H1 (cell line): ENCODE data around the gene CDH12. TPM values are rescaled to one million over a fixed set of nuclear protein-coding genes. Genes with fewer than 3 reads are reported as not detected.

Experiments used
- CEBPB ChIP-seq: IDR thresholded peaks from 2 replicates; pipeline ENCODE4 v1.6.1; 2012; ENCODE audit warnings: low read depth, low read length
- KDM4A ChIP-seq: IDR thresholded peaks from one replicate; pipeline ENCODE4 v1.7.1; 2012; ENCODE audit warnings: low read depth, mild to moderate bottlenecking, moderate library complexity, low read length, inconsistent platforms; ENCODE audit not compliant: severe bottlenecking
- RXRA ChIP-seq: IDR thresholded peaks from 2 replicates; pipeline ENCODE4 v1.6.1; 2011; ENCODE audit warnings: low read depth, mild to moderate bottlenecking, low read length, moderate library complexity; ENCODE audit not compliant: insufficient read depth
- SAP30 ChIP-seq: fragments of 300-600 bp; sonication (generic); IDR thresholded peaks from 2 replicates; pipeline ENCODE4 v1.7.1; 2012; ENCODE audit warnings: low read length, moderate library complexity, mild to moderate bottlenecking, inconsistent platforms; ENCODE audit not compliant: insufficient read depth, insufficient replicate concordance
- TEAD4 ChIP-seq: IDR thresholded peaks from 2 replicates; pipeline ENCODE4 v1.6.1; 2012; ENCODE audit warnings: low read depth, low read length, inconsistent platforms, mixed read lengths
- polyA plus RNA-seq, 7 experiments: library from polyadenylated mRNA; depleted of rRNA in 3 of 7; stranded (reverse) in 5 of 7; unstranded in 2 of 7; fragments of >200 nt in 5 of 7; fragments of 200-250 nt in 2 of 7; gene quantifications; 1 replicate in 5 of 7; 2 replicates in 1 of 7; 4 replicates in 1 of 7; pipeline versions ENCODE4 v1.2.1 to v1.2.3, GENCODE V29; 2011 to 2013; ENCODE audit warnings: missing spikeins in 2 of 7, mixed read lengths in 2 of 7
- total RNA-seq: library from RNA; stranded (reverse); fragmentation: NEBNext Ultra II Directional; extraction: Animal tissue kit (Norgen Biotek cat#: 25700); gene quantifications from 2 replicates; pipeline ENCODE4 v1.2.1, GENCODE V29; 2021

CDH12 gene
- total and polyA plus RNA-seq, 2 of the 8 experiments (the other 6 are each of a cell fraction or from before 2014, with no cell fraction given), result 0.03 TPM; not detected in 1

DNA sequence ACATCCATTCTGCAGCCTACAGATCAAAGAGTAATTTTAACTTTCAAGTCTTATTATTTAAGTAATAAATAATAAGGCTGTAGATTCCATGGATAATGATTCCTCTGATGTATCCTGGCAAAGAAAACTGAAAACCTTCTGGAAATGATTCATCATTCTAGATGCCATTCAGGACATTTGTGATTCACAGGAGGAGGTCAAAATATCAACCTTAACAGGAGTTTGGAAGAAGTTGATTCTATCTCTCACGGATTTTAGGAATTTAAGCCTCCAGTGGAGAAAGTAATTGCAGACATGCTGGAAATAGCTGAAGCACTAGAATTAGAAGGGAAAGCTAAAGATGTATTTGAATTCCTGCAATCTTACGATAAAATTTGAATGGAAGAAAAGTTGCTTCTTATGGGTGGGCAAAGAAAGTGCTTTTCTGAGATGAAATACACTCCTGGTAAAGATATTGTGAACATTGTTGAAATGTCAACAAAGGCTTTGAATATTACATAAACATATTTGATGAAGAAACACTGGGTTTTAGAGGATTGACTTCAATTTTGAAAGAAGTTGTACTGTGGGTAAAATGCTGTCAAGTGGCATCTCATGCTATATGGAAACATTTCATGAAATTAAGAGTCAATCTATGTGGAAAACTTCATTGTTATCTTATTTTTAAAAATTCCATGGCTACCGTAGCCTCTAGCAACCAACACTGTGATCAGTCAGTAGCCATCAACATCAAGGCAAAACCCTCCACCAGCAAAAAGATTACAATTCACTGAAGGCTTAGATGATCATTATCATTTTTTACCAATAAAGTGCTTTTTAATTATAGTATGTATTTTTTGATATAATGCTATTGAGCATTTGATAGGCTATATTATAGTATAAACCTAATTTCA lies 1141.0 kb downstream of the CDH12 start (continued):
- TF ChIP-seq SAP30, result no peak
- no peak for TF ChIP-seq TEAD4
- TF ChIP-seq CEBPB, result no peak
- TF ChIP-seq RXRA, result no peak
- TF ChIP-seq KDM4A, result no peak
